HG02884 (cell line): ENCODE measurements around the gene TMEM218.
"Not testable (repeated sequence)": the region's sequence is repeated elsewhere in the genome, so short reads cannot be mapped to it uniquely, and the experiment has no call there.

Source experiments
- ATAC-seq: cut with Tn5 transposase; IDR thresholded peaks from one replicate; pipeline ENCODE4 v1.9.1; 2021; ENCODE audit warnings: mild to moderate bottlenecking, moderate library complexity; ENCODE audit not compliant: unreplicated experiment

TMEM218 gene

GRCh38 chr11:125056931-125057692 is 54.3 kb downstream of the TMEM218 start:
- no peak for ATAC-seq

- ATAC-seq = not testable (repeated sequence)
These were observed 55.3 kb downstream of the TMEM218 start for GRCh38 chr11:125056111-125056510.

- no peak for ATAC-seq
These were observed 56.2 kb downstream of the TMEM218 start for GRCh38 chr11:125055107-125055715.

GRCh38 chr11:125053167-125053566 is 58.3 kb downstream of the TMEM218 start:
- no peak for ATAC-seq

- no peak for ATAC-seq
These were observed 59.4 kb downstream of the TMEM218 start for GRCh38 chr11:125052047-125052446.

- no peak for ATAC-seq
These were observed 62.1 kb downstream of the TMEM218 start for GRCh38 chr11:125049164-125049792.
